B cell (primary cell): ENCODE data around the gene TSPY3. TPM values are rescaled to one million over a fixed set of nuclear protein-coding genes. Genes with fewer than 3 reads are reported as not detected.
"Not testable (repeated sequence)": the region's sequence is repeated elsewhere in the genome, so short reads cannot be mapped to it uniquely, and the experiment has no call there.

Experiments used
- ATAC-seq: fragments of 200-7000 bp; cut with Tn5 transposase; one replicate; pipeline ENCODE4 v1.10.0; 2021; ENCODE audit warnings: low read depth, mild to moderate bottlenecking, moderate number of reproducible peaks, moderate library complexity
- CTCF ChIA-PET: fragments of 350-600 bp; sonication (Branson Sonifier 250); formaldehyde crosslinking; loops from one replicate; lab custom pipeline; 2021; ENCODE audit warnings: antibody characterized with exemption, inconsistent platforms; lab: Charles Lee
- POLR2A ChIA-PET: fragments of 350-600 bp; sonication (Branson Sonifier 250); formaldehyde crosslinking; loops from one replicate; lab custom pipeline; 2021; ENCODE audit warnings: antibody characterized with exemption; lab: Charles Lee
- DNase-seq: peaks from one replicate; pipeline ENCODE4 v3.0.0; 2013
- H2AFZ ChIP-seq: 2 replicates; pipeline ENCODE4 v1.6.1; 2012; ENCODE audit warnings: mild to moderate bottlenecking, low read depth, low read length; ENCODE audit not compliant: insufficient read depth, poor library complexity, severe bottlenecking
- H3K27ac ChIP-seq, 2 donors: 1 replicate in 1 of 2; 2 replicates in 1 of 2; pipeline ENCODE4 v1.5.1; 2012 to 2013; ENCODE audit warnings: low read length in 2 of 2, mild to moderate bottlenecking in 2 of 2, moderate library complexity in 1 of 2
- H3K27me3 ChIP-seq, 4 experiments: fragments of 200-600 bp in 1 of 4; sonication (generic) in 1 of 4; replicated peaks in 1 of 4; 1 replicate in 2 of 4; 2 replicates in 2 of 4; pipeline versions ENCODE4 v1.6.1 to v1.7.0; 2013 to 2016; ENCODE audit warnings: low read length in 3 of 4, mild to moderate bottlenecking in 2 of 4, mixed read lengths in 1 of 4, moderate library complexity in 1 of 4; ENCODE audit not compliant: insufficient read depth in 4 of 4, control insufficient read depth in 3 of 4; ENCODE audit errors: control extremely low read depth in 1 of 4
- H3K36me3 ChIP-seq, 2 experiments: replicated peaks in 1 of 2; 1 replicate in 1 of 2; 2 replicates in 1 of 2; pipeline versions ENCODE4 v1.6.1 to v1.7.1; 2013; ENCODE audit warnings: low read length in 1 of 2; ENCODE audit not compliant: insufficient read depth in 2 of 2, control insufficient read depth in 1 of 2; ENCODE audit errors: control extremely low read depth in 1 of 2, extremely low read depth in 1 of 2
- H3K4me1 ChIP-seq, 2 donors: fragments of 200-600 bp in 1 of 2; sonication (generic) in 1 of 2; 1 replicate in 1 of 2; 2 replicates in 1 of 2; pipeline versions ENCODE4 v1.5.1 to v1.6.1; 2013 to 2017; ENCODE audit warnings: low read length in 2 of 2; ENCODE audit not compliant: control insufficient read depth in 2 of 2, insufficient read depth in 2 of 2
- H3K4me2 ChIP-seq: replicated peaks from 2 replicates; pipeline ENCODE3; 2012; ENCODE audit warnings: mild to moderate bottlenecking, low read depth, low read length; ENCODE audit not compliant: poor library complexity, severe bottlenecking
- H3K4me3 ChIP-seq, 5 experiments: fragments of 200-600 bp in 1 of 5; sonication (generic) in 1 of 5; 1 replicate in 3 of 5; 2 replicates in 2 of 5; pipeline versions ENCODE4 v1.5.1 to v1.7.0; 2011 to 2016; ENCODE audit warnings: low read length in 4 of 5, mild to moderate bottlenecking in 4 of 5, low read depth in 2 of 5, control low read depth in 1 of 5, moderate library complexity in 1 of 5; ENCODE audit not compliant: insufficient read depth in 1 of 5; ENCODE audit errors: control extremely low read depth in 1 of 5, extremely low read depth in 1 of 5
- H3K79me2 ChIP-seq: fragments of 200-600 bp; sonication (generic); one replicate; pipeline ENCODE4 v1.6.0; 2016; ENCODE audit warnings: low read length; ENCODE audit not compliant: control insufficient read depth, insufficient read depth
- H3K9ac ChIP-seq: fragments of 200-600 bp; sonication (generic); 2 replicates; pipeline ENCODE4 v1.6.1; 2017; ENCODE audit warnings: mild to moderate bottlenecking, low read length, moderate library complexity
- H3K9me3 ChIP-seq, 3 donors: one replicate each; pipeline versions ENCODE4 v1.6.1 to v1.7.1; 2013; ENCODE audit warnings: low read length in 2 of 3; ENCODE audit not compliant: control insufficient read depth in 2 of 3, insufficient read depth in 1 of 3; ENCODE audit errors: control extremely low read depth in 1 of 3
- H4K20me1 ChIP-seq: 2 replicates; pipeline ENCODE4 v1.6.0; 2012; ENCODE audit warnings: mild to moderate bottlenecking, low read length; ENCODE audit not compliant: insufficient read depth, control insufficient read depth, poor library complexity, severe bottlenecking
- H3K27ac Mint-ChIP-seq: one replicate; pipeline ENCODE4 v1.8.0; 2021; ENCODE audit warnings: mixed read lengths
- H3K27me3 Mint-ChIP-seq: one replicate; pipeline ENCODE4 v1.8.0; 2021; ENCODE audit warnings: mixed read lengths
- H3K4me1 Mint-ChIP-seq: one replicate; pipeline ENCODE4 v1.8.0; 2021; ENCODE audit warnings: mixed read lengths
- H3K4me3 Mint-ChIP-seq: one replicate; pipeline ENCODE4 v1.8.0; 2021; ENCODE audit warnings: mixed read lengths
- H3K9me3 Mint-ChIP-seq: one replicate; pipeline ENCODE4 v1.8.0; 2022; ENCODE audit warnings: mixed read lengths; ENCODE audit not compliant: insufficient read depth
- WGBS: methylation state at CpG from one replicate; pipeline ENCODE4 v1.1.5; 2013; ENCODE audit warnings: missing lambda C conversion rate; ENCODE audit not compliant: insufficient coverage; 5-methylcytosine and 5-hydroxymethylcytosine counted together
- intact Hi-C: fragments of 100-400 bp; cut with micrococcal nuclease; formaldehyde crosslinking; loops from one replicate; pipeline ENCODE4 v1.10.0; 2022
- polyA minus RNA-seq: library from RNA; depleted of rRNA, polyadenylated mRNA; stranded (reverse); fragments of >200 nt; gene quantifications from 2 replicates; pipeline ENCODE4 v1.2.3, GENCODE V29; 2012
- polyA plus RNA-seq: library from polyadenylated mRNA; depleted of rRNA; stranded (reverse); fragments of >200 nt; gene quantifications from 2 replicates; pipeline ENCODE4 v1.2.3, GENCODE V29; 2012
- total RNA-seq, 2 donors: library from RNA; stranded (reverse); fragments of 120-200 nt in 1 of 2; gene quantifications; 1 replicate in 1 of 2; 2 replicates in 1 of 2; pipeline versions ENCODE4 v1.2.3 to v1.2.4, GENCODE V29; 2013 to 2022

TSPY3 gene, protein sequence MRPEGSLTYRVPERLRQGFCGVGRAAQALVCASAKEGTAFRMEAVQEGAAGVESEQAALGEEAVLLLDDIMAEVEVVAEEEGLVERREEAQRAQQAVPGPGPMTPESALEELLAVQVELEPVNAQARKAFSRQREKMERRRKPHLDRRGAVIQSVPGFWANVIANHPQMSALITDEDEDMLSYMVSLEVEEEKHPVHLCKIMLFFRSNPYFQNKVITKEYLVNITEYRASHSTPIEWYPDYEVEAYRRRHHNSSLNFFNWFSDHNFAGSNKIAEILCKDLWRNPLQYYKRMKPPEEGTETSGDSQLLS
- not detected in 2 replicates for total RNA-seq
- total RNA-seq (2013), result not detected
- polyA plus RNA-seq, result not detected in 2 replicates
- polyA minus RNA-seq, result not detected in 2 replicates

DNA sequence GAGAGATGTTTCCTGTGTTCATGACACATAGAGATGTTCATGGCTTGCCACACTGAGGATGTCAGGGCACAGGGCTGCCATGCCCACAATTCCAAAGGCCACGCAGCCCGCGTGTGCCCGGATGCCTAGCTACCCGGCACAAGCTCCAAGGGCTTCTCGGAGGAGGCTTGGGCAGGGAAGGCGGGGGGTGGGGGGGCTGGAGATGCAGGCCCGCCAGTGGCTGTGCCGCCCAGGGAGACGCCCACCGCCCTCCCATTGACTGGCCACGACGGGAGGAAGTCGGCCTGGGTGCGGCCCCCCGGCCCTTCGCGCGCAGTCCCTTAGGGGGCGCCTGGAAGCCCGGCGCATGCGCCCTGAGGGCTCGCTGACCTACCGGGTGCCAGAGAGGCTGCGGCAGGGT is at the start of gene TSPY3:
TSS of gene TSPY3 (plus strand) at position 301 of the 400 bp plus-strand sequence. CDS start at position 347, 46 bp downstream.
- CTCF ChIA-PET, H3K4me3 Mint-ChIP-seq, ATAC-seq, H3K4me1 ChIP-seq, H3K4me1 Mint-ChIP-seq, H3K27ac Mint-ChIP-seq, POLR2A ChIA-PET, H3K4me3 ChIP-seq, H3K9me3 ChIP-seq, H3K9me3 Mint-ChIP-seq, DNase-seq, H3K36me3 ChIP-seq, H3K27me3 ChIP-seq, intact Hi-C loops, H4K20me1 ChIP-seq, H3K79me2 ChIP-seq, H3K27ac ChIP-seq, H3K4me2 ChIP-seq, H3K9ac ChIP-seq, H2AFZ ChIP-seq, H3K27me3 Mint-ChIP-seq: not testable (repeated sequence)
- no CpG with 5 or more reads among the region's 26 CpGs for WGBS

DNA sequence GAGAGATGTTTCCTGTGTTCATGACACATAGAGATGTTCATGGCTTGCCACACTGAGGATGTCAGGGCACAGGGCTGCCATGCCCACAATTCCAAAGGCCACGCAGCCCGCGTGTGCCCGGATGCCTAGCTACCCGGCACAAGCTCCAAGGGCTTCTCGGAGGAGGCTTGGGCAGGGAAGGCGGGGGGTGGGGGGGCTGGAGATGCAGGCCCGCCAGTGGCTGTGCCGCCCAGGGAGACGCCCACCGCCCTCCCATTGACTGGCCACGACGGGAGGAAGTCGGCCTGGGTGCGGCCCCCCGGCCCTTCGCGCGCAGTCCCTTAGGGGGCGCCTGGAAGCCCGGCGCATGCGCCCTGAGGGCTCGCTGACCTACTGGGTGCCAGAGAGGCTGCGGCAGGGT is 40.7 kb upstream of the TSPY3 start, which contains the start of gene TSPY8:
TSS of gene TSPY8 (plus strand) at position 301 of the 400 bp plus-strand sequence. CDS start at position 347, 46 bp downstream.
- no CpG with 5 or more reads among the region's 25 CpGs for WGBS
- H3K27me3 ChIP-seq, H3K27me3 Mint-ChIP-seq, POLR2A ChIA-PET, H3K4me2 ChIP-seq, ATAC-seq, intact Hi-C loops, H3K4me1 ChIP-seq, H3K4me3 Mint-ChIP-seq, H3K4me1 Mint-ChIP-seq, H3K27ac Mint-ChIP-seq, CTCF ChIA-PET, H3K9me3 ChIP-seq, DNase-seq, H2AFZ ChIP-seq, H3K4me3 ChIP-seq, H4K20me1 ChIP-seq, H3K79me2 ChIP-seq, H3K27ac ChIP-seq, H3K36me3 ChIP-seq, H3K9ac ChIP-seq, H3K9me3 Mint-ChIP-seq: not testable (repeated sequence)

DNA sequence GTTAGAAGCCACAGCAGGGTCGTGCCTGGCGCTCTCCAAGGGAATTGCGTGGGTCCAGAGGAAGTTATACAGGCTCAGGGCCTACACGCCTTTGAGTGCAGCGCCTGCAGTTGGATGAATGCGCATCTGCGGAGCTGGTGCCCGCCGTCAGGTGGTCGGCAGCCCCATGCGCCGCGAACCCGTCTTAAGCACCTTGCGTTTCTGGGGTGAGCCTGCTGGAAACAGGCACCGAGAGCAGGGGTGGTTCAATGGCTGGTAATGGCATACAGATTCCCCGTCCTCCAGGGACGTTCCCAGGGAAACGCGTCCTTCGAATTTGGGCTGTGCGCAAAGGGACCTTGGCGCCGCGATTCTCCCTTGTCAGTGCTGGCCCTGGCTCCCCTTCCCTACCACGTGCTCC is 1.7 kb upstream of the TSPY3 start:
- H3K9me3 ChIP-seq, H3K36me3 ChIP-seq, H4K20me1 ChIP-seq, H3K27ac ChIP-seq, H3K4me1 ChIP-seq, POLR2A ChIA-PET, DNase-seq, H3K4me3 ChIP-seq, H3K27ac Mint-ChIP-seq, intact Hi-C loops, CTCF ChIA-PET, ATAC-seq, H3K27me3 ChIP-seq, H3K9ac ChIP-seq, H2AFZ ChIP-seq, H3K4me2 ChIP-seq, H3K27me3 Mint-ChIP-seq, H3K4me1 Mint-ChIP-seq, H3K4me3 Mint-ChIP-seq, H3K9me3 Mint-ChIP-seq, H3K79me2 ChIP-seq: not testable (repeated sequence)
- 100% methylated on average over 5 of the region's 26 CpGs for WGBS
